Stimulated activated naive CD4-positive, alpha-beta T cell (primary cell): ENCODE measurements around the gene GPHB5.
"Not testable (repeated sequence)": the region's sequence is repeated elsewhere in the genome, so short reads cannot be mapped to it uniquely, and the experiment has no call there.

Experiments
- DNase-seq, 6 experiments: peaks; one replicate each; lab custom pipeline; 2025; lab: John Stamatoyannopoulos, UW

GPHB5 gene

GRCh38 chr14:63318835-63319234, at the start of gene GPHB5:
Gene GPHB5, minus strand, starts transcription at chr14:63318935. Its CDS starts 1,086 bp downstream, at chr14:63317849.
- DNase-seq, result no peak

GRCh38 chr14:63367742-63368364, 49.1 kb upstream of the GPHB5 start:
- DNase-seq, result no peak

GRCh38 chr14:63362389-63362819, 43.7 kb upstream of the GPHB5 start:
- no peak for DNase-seq

- no peak for DNase-seq
These were observed 43.1 kb upstream of the GPHB5 start for GRCh38 chr14:63361790-63362189.

GRCh38 chr14:63357841-63358240, 39.1 kb upstream of the GPHB5 start:
- no peak for DNase-seq

GRCh38 chr14:63345826-63346225, 27.1 kb upstream of the GPHB5 start:
- DNase-seq, result no peak

- DNase-seq, result no peak
These were observed 25.6 kb upstream of the GPHB5 start for GRCh38 chr14:63344336-63344735.

- no peak for DNase-seq
These were observed 25.1 kb upstream of the GPHB5 start for GRCh38 chr14:63343878-63344277.

GRCh38 chr14:63342371-63342770, 23.6 kb upstream of the GPHB5 start:
- no peak for DNase-seq

GRCh38 chr14:63328787-63329737, 10.3 kb upstream of the GPHB5 start:
- no peak for DNase-seq

GRCh38 chr14:63326840-63327239, 8.1 kb upstream of the GPHB5 start:
- DNase-seq, result no peak

GRCh38 chr14:63322897-63323573, 4.3 kb upstream of the GPHB5 start:
- DNase-seq, result no peak

GRCh38 chr14:63322472-63322871, 3.7 kb upstream of the GPHB5 start:
- no peak for DNase-seq

GRCh38 chr14:63308723-63309317, 9.9 kb downstream of the GPHB5 start:
- DNase-seq, result no peak

GRCh38 chr14:63304429-63304828, 14.3 kb downstream of the GPHB5 start:
- DNase-seq, result not testable (repeated sequence)

- no peak for DNase-seq
These were observed 16.7 kb downstream of the GPHB5 start for GRCh38 chr14:63301891-63302534.

- no peak for DNase-seq
These were observed 17.9 kb downstream of the GPHB5 start for GRCh38 chr14:63300854-63301253.

- no peak for DNase-seq
These were observed 19.2 kb downstream of the GPHB5 start for GRCh38 chr14:63299351-63300110.

- no peak for DNase-seq
These were observed 21.2 kb downstream of the GPHB5 start for GRCh38 chr14:63297372-63298063.

- no peak for DNase-seq
These were observed 22.6 kb downstream of the GPHB5 start for GRCh38 chr14:63296060-63296563.
